EL (cell line): ENCODE results near the gene R3HDM2.

Experiments
- DNase-seq: peaks from one replicate; pipeline ENCODE4 v3.0.0-alpha.2; 2016

Gene R3HDM2

DNA sequence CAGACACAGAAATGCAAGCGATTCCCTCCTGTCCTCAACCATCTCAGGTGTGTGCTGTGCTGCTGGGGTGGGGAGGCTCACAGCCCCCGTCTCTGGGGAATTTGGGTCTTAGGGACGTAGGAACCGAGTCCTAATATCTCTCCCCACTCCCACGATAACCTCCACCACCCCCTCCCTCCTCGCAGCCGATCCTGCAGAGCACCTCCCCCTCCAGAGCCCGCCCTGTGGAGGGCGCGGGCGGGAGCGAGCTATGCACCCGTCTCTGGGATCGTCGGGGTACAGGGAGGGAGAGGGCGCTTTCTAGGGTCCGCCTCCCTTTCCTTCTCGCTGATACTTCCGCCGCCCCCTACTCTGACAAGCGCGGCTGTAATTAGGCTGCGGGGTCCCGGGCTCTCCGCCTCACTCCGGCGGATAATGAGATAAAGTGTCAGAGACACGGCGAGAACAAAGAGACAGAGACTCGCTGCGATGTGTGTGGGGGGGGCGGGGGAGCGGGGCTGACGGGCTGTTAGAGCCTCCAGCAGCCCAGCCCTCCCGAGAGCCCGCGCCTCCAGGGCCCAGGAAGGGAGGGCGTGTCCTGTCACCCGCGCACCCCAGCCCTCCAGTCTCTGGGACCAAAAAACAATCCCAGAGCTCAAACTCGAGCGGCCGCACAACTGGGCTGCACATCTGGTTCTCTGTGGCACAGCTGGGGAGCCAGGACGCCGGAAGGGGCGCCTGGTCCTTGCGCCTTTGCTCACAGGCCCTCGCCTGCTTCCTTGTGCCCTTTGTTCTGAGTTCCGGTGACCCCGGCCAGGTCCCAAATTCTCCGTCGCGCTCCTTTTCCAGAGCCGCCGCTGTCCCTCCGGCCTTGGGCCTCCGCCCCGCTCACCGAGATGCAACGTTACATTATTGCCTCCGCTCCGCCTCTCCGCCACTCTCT, 192.7 kb downstream of the R3HDM2 start:
- DNase-seq: peak; percentile 50

DNA sequence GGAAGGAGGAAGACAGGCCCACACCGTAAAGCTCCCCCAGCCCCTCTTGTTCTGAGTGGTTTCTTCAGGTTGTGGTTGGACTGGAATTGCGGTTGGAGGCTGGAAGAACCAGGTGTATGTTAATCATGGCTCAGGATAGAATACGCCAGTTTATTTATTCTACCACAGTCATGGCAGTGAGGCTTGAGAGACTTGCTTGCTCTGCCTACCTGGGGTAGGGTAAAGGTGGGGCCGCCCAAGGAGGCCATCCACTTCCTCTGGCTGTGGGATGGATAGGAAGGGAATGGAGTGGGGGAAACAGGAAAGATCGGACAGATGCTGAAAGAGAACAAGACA, 193.3 kb downstream of the R3HDM2 start:
- DNase-seq: no peak

DNA sequence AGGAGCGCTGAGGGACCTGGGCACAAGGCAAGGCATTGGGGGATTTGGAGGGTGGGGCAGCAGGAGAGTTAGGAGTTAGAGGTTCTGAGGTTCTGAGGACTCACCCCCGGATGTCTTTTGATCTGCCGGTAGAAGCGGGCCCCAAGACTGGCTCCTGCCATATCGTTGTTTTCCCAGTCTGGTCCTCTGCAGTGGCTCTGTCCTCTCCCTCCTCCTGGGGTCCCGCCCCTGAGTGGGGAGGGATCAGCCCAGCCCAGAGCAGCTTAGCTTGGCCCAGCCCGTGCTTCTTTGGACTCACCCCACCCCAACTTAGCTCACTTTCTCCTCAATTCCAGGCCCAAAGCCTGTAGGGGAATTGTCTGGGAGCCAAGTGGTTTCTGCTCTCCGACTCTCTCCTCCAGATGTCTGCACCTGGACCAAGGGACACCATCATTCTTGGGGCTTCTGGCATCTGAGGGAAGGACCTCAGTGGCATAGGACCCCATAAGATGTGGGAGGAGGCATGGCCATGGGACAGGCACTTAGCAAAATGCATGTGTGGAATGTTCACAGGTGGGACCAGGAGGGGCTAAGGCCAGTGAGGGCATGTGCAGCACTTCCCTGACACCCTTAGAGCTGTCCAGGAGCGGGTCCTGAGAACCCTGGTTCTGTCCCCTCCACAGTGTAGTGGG, 193.8 kb downstream of the R3HDM2 start:
- DNase-seq: no peak

DNA sequence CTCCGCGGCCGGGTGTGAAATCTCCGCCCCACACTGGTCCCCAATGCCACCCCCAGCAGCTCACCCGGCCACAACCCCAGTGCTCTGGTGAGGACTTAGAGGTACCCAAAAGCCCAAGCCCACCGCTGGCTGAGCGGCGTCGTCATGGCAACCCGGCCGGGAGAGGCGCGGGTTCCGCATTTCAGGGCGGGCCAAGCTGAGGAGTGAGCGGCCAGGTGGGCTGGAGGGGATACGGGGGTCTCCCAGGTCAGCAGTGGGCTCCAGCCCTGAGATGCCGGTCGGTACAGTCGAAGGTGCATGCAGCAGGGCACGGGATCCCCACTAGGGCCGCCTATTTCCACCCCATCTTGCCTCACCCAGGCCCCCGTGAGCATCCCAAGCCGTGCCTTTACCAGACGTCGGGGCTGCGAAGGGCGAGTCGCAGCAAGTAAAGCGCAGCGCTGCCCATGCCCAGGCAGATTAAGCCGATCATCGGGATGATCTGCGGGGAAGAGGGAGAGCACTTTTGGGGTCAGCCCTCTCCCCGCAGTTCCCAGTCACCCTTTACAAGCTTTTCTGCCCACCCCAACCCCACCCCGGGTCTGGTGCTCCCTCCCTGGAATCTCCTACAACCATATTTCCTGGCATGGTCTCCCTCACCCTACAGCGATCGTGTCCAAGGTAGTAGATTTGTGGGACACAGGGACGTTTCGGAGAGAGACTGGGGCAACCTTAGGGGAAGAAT, 194.5 kb downstream of the R3HDM2 start:
- DNase-seq: no peak

DNA sequence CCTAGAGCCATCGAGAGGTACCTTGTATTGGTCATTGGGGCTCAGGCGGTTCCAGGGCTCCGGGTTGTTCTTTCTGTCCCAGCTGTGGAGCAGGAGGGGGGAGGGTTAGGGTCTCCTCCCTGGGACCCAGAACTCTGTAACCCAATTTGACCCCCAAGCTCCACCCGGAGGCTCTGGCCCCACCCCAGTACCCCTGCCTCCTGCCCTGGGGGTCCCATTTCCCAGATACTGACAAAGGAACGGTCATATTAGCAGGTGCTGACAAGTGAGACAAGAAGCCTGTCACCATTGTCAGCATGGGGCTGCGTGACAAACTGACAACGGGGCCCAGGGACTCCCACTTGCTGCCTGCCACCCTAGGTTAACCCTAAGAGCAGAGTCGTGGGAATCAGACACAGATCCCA, 195.1 kb downstream of the R3HDM2 start:
- no peak for DNase-seq

DNA sequence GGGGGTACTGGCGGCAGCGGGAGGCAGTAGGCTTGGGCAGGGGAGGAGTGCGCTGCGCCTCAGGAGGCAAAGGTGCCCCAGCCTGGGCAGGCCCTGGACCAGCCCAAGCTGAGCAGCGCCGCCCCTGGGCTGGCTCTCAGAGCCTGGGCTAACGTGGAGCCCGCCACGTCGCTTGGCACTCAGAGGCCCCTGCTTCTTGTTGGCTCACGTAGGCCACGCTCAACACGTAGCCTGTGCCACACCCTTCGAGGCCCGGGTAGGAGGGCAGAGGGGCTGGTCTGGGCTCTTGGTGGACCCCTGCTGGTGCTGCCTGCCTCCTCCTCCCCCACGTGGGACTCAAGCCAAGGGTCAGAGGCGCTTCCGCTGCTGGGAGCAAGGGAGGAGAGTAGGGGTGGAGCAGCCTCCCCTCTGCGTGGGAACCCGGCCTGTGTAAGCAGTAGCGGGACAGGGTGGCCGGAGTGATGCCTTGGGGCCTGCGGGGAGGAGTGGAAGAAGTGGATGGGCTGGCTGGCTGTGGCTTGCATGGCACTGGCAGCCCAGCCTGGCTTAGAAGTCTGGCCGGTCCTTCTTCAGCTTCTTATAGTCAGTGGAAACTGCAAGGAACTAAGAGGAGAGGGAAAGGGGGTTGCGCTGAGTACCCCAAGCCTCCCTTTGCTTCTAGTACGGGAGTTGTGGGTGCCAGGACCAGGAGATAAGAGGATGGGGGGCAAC, 195.7 kb downstream of the R3HDM2 start:
- DNase-seq: no peak

DNA sequence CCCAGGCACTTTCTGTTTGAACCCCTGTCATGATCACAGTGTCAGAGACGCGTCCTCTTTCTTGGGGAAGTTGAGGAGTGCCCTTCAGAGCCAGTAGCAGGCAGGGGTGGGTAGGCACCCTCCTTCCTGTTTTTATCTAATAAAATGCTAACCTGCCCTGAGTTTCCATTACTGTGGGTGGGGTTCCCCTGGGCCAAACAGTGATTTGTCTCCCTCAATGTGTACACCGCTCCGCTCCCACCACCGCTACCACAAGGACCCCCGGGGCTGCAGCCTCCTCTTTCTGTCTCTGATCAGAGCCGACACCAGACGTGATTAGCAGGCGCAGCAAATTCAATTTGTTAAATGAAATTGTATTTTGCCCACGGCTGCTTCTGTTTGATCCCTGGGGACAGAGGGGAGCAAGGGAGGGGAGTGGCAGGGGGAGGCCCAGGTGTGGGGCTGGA, 196.2 kb downstream of the R3HDM2 start:
- no peak for DNase-seq

DNA sequence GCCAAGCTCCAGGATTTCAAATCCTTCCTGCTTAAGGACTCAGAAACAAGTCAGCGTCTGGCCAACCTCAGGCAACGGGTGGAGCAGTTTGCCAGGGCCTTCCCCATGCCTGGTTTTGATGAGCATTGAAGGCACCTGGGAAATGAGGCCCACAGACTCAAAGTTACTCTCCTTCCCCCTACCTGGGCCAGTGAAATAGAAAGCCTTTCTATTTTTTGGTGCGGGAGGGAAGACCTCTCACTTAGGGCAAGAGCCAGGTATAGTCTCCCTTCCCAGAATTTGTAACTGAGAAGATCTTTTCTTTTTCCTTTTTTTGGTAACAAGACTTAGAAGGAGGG, 196.6 kb downstream of the R3HDM2 start:
- DNase-seq: no peak

DNA sequence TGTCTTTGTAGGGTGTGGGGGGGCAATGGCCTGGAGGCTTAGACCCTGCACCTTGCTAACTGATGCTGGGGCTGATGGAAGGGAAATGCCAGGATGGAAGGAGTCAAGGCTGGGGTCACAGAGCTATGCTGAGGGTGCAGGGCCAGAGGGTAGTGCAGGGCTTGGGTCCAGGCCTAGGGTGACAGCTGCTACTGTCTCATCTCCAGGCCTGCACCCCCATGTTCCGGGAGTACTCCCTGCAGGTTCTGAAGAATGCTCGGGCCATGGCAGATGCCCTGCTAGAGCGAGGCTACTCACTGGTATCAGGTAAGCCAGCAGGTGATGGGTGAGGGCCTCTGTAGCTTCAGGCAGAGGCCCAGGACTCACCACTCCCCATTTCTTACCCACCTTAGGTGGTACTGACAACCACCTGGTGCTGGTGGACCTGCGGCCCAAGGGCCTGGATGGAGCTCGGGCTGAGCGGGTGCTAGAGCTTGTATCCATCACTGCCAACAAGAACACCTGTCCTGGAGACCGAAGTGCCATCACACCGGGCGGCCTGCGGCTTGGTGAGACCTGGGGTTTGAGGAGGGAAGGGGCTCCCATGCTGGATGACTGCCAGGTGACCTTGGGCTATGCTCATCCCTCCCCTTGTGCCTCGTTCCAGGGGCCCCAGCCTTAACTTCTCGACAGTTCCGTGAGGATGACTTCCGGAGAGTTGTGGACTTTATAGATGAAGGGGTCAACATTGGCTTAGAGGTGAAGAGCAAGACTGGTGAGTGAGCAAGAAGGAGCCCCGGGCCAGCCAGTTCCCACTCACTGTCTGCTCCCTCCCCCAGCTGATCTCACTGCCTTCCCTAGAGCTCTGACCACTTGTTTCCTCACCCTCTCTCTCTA, 197.2 kb downstream of the R3HDM2 start:
- no peak for DNase-seq

DNA sequence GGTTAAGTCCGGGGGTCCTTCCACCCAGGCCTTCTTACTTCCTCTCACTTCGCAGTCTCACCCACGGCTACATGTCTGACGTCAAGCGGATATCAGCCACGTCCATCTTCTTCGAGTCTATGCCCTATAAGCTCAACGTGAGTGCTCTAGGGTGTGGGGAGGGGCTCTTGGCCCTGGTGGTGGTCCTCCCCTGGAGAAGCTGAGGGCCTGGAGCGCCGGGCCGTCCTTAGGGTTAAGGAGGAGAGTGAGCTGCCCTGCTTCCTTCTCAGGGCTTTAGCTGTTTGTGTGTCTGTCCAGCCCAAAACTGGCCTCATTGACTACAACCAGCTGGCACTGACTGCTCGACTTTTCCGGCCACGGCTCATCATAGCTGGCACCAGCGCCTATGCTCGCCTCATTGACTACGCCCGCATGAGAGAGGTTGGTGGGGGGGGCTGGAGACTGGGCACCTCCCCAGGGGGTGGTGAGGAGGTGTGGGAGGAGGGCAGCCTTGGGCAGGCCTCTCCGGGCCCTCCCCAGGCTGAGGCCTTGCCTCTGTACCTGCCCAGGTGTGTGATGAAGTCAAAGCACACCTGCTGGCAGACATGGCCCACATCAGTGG, 198.6 kb downstream of the R3HDM2 start:
- no peak for DNase-seq

DNA sequence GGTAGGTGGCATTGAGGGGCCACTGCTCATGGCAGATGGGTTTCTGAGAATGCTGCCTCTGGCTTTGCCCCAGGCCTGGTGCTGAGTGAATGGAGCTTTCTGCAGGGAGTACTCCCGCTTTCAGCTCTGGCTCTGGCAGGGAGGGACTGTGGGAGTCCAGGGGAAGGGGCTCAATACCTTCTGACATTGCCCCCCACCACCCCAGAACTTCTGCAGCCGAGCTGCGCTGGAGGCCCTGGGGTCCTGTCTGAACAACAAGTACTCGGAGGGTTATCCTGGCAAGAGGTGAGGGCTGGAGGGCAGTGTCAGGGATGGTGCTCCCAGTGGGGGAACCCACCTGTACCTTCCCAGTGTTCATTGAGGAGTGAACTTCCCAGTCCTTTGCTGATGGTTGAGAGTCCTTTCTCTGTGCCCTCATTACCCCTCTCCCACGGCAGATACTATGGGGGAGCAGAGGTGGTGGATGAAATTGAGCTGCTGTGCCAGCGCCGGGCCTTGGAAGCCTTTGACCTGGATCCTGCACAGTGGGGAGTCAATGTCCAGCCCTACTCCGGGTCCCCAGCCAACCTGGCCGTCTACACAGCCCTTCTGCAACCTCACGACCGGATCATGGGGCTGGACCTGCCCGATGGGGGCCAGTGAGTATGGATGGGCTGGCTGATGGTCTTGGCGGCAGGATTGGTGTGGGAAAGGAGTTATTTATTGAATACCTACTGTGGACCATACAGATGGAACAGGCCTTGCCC, 199.4 kb downstream of the R3HDM2 start:
- no peak for DNase-seq

DNA sequence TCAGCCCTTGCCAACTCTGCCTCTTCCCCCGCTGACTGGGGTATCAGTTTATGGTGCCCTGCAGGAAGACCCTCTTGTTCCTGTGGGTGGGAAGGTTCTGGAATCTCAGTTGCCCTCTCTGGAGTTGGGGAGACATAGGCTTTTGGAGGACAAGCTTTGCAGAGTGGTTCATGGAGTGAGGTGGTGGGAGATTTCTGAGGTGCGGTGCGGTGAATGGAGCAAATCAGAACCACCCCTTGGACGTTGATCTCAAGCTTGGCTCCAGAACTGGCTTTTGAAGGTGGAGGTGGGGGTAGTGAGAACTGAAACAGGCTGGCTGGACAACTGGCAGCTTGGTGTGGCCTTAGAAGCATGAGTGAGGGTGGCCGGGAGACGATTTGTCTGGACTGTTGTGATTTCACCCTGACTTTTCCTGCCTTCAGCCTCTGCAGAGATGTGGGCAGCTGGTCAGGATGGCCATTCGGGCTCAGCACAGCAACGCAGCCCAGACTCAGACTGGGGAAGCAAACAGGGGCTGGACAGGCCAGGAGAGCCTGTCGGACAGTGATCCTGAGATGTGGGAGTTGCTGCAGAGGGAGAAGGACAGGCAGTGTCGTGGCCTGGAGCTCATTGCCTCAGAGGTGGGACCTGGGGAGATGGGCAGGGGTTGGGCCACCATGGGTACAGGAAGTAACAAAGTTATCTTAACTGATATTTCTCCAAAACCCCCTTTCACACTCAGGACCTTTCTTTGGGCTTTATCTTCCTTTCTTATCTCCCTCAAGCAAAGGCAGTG, 200.3 kb downstream of the R3HDM2 start:
- DNase-seq: no peak

DNA sequence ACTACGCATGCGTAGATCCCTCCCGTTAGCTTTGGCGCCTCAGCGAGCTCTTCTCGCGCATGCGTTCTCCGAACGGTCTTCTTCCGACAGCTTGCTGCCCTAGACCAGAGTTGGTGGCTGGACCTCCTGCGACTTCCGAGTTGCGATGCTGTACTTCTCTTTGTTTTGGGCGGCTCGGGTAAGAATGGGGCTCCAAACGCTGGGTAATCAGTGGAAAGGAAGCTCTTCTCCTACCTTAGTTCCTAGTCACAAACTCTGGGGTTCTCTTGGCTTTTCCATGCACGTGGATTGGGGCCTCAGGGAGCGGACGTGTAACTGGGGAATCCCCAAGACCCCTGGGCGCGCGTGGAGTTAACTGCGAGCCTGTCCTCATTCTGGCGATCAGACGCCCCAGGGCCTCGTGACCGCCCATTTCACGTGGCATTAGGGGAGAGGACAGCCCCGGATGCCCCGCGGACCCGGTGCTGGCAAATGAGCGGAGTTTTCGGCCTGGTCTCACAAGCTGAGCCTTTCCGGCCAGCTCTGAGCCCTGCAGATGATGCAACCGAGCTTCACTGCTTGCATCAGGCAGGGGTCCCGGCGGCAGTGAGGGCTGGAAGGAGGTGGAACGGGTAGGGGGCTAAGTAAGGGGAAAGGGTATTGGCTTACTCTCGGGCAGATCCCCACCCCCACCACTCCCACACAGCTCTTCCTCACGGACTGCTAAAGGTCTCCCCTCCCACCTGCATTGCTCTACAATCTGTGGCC, 201.0 kb downstream of the R3HDM2 start, which contains the start of gene SHMT2:
SHMT2 (plus strand) TSS at position 78 of the 747 bp plus-strand sequence; CDS start at position 146, 68 bp downstream.
- DNase-seq: peak; percentile 96

DNA sequence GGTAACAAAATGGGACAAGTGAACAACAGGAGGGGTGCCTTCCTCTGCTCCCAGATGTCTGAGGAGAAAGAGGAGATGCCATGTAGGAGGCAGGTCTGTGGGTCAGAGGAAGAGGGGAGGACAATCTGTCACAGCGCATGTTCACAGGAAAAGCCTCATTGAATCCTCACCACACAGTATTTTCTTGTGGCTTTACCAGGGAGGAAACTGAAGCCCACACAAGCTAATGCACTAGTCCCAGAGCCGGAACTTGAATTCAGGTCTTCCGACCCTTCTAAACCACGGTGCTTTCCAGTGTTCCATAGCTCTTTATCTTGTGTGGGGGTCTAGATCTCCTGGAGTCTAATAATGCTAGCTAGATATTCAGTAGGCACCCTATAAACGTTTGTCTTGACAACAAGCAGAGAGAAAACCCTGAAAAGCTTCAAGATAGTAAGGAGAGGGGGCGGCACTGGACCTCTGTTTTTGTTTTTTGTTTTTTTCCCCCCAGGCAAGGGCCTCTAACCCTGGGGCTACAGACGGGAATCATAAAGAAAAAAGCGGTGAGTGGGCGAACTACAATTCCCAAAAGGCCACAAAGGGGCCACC, 201.7 kb downstream of the R3HDM2 start:
- DNase-seq: no peak

DNA sequence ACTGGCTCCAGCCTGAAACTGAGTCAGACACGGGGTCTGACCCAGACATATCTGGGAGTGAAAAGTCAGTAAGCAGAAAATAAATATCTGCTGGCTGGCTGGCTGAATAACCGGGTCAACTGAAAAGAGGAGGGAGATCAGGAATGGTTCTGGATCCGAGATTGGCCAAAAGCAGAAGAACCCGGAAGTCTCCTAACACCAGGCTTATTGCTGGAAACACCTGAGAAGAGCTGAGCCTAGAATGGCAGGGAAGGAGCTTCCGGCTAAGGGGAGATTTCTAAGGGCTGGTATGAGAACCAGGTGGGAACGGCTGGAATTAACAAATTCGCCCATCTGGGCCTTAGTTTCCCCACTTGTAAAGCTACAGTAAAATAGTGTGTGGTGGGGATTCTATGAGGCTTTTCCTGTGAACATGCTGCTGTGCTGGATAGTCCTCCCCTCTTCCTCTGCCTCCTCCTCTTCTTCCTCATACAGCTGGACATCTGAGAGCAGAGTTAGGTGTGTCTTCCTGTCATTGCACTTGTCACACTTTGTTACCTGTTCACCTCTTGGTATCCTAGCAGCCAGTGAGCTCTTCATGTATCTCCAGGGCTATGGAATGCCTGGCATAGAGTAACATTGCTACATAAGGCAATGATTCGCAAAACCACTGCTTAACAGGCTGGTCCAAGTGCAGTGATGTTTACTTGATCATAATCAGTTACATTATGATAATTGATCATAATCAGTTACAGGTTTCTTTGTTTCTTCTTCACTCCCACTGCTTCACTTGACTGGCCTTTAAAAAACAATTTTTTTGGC, 203.3 kb downstream of the R3HDM2 start:
- DNase-seq: no peak

DNA sequence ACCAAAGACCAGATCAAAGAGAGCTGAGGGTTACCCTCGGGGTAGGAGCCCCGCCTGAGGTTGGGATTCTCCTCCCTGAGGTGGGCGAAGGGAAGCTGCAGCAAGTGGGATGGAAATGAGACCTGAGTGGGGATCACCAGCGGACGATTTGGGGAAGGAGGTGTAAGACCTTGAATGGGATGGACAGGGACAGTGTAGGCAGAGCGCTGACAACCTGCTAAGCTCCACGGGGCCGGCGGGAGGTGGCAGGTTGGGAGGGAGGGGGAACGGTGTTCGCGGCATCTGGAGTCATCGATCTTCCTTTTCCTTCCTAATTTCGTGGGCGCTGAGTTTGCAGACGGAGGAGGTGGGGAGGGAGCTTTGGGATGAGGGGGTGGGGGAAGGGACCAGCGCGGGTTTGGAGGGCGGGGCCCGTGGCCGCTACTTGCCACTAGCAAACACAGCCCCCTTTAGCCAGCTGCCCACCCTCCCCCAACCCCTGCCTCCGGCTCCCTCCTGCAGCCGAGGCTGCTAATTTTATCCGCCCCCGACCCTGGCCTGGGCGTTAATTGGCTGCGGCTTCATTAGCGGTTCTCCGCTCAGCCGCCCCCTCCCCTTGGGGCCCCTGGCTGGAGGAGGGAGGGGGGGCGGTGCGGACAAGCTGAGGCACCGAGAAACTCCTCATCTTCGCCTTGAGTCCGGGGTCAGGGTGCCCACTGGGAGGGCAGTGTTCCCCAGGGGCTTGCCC, 204.1 kb downstream of the R3HDM2 start:
- no peak for DNase-seq

DNA sequence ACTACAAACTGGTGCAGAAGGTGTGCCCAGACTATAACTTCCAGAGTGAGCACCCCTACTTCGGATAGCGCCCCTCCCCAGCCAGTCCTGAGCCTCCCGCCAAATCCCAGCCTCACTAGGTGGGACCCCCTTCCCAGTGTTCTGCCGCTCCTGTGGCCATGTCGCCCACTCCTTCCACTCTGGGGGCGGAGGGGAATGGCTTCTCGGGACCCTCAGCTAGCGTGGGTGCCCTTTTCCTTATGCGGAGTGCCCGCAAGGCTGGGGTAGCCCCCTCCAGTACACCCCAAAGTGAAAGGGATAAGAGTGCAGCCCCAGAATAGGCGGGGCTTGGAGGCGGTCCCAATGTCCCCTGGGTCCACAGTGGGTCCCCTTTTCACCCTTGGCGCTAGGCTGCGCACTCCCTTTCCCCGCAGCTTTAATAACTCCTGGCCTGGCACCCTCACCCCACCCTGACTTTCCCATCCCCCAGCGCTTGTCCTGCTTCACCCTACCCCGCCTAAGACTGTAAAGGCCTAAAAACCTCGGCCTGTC, 205.1 kb downstream of the R3HDM2 start:
- no peak for DNase-seq
